GM19467 (cell line): ENCODE results near the gene EIPR1.
A peak's percentile ranks its signal among the peaks of the same experiment; 100 is the strongest.

Experiments used
- ATAC-seq: cut with Tn5 transposase; IDR thresholded peaks from one replicate; pipeline ENCODE4 v1.9.1; 2021; ENCODE audit warnings: mild to moderate bottlenecking, moderate library complexity; ENCODE audit not compliant: unreplicated experiment

EIPR1 gene

DNA sequence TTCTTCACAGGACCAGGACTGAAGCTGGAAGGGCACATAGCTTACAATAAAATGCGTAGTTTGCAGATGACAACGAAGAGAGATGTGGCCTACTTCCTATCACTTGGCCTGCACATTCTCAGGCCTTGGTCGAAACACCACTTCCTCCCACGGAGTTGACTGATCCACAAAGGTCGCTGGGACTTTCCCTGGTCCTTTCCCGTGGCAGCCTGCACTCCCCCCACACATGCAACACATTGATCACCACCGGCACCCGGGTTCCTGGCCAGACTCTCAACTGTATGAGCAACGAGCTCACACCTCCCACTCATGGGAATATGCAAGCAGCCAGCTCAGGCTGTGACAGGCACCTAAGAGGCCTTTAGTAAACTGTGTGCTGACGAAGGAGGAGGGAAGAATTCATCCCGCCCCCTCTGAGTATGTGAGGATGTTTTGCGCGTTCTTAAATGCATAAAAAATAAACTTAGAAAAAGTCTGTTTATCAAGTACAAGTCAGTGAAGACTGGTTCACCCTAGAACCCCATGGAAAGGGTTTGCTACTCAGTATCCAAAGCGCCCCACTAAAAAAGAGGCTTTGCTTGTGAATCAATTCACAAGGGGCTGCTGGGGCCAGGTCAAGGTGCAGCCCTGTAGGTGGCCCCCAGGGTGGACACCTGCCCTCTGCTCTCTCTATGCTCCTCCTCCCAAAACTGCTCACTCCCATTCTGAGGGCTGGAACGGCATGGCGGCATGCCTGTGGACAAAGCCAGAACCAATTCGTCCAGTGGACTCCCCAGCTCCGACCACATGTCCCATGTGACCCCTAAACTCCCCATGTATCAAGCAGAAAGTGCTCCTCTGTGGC, 154.3 kb downstream of the EIPR1 start:
- peak; percentile 94 for ATAC-seq

DNA sequence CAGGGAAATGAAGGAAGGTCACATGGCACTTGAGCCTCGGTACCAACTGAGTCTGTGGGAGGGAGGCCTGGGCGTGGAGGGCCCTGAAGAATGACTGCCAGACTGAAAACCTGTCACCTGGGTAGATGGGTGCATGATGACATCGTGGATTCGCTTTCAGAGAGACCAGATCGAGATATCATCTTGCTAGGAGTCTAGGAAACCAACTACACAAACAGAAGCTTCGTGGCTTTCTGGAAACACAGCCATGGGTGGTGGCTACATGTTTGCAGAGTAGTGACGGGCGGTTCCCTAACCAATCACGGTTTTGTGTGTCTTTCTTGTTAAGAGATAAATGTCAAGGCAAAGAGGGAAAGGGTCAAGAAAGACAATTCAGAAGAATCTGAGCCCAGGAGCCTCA, 155.0 kb downstream of the EIPR1 start:
- ATAC-seq: peak; percentile 31

DNA sequence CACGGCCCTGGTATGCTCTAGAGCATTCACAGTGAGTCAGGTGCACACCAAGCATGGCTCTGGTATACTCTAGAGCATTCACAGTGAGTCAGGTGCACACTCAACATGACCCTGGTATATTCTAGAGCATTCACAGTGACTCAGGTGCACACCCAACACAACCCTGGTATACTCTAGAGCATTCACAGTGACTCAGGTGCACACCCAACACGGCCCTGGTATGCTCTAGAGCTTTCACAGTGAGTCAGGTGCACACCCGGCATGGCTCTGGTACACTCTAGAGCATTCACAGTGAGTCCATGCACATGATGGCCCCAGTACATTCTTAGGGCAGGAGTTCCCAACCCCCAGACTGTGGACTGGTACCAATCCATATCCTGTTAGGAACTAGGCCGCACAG, 158.1 kb downstream of the EIPR1 start:
- ATAC-seq: no peak

DNA sequence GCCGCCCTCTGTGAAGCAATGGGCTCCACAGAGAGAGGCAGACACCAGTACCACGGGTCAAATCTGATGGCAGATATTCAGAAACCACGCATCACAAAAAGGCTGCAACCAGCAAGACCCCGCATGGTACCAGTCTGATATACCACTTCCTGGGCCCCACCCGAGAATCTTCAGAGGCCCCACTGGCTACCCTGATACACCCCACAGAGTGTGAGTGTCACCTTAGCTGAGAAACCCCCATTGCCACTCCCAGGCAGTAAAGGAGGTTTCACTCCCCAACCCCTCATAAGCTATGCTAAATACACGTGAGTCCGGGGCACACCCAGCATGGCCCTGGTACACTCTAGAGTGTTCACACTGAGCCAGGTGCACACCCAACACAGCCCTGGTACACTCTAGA, 160.0 kb downstream of the EIPR1 start:
- no peak for ATAC-seq

DNA sequence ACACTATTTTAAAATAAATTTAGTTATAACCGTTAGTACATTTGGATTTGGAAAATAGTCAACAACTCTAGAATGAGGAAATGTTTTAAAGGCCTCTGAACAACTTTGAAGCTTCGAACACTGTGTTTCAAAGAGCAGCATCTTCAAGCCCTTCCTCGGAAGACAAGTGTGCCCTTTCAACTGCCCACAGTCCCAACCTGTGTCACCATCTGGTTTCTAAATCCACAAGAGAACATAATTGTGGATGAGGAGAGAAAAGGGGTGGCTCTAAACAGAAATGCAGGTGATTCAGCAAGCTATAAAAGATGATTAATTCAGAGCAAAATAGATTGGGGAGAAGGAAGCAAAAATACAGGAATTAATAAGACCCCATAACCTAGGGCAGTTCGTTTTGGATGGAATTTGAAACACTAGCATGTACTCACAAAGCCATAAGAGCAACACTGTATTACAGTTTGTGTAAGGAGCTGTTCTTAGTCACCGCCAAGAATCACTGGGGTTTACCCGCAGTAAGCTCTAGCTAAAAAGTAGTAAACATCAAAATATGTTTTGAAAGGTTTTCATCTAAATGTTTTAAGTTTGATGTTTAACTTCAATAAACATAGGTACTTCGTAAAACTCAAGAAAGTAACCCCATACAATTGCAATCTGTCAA, 160.7 kb downstream of the EIPR1 start:
- ATAC-seq: no peak

DNA sequence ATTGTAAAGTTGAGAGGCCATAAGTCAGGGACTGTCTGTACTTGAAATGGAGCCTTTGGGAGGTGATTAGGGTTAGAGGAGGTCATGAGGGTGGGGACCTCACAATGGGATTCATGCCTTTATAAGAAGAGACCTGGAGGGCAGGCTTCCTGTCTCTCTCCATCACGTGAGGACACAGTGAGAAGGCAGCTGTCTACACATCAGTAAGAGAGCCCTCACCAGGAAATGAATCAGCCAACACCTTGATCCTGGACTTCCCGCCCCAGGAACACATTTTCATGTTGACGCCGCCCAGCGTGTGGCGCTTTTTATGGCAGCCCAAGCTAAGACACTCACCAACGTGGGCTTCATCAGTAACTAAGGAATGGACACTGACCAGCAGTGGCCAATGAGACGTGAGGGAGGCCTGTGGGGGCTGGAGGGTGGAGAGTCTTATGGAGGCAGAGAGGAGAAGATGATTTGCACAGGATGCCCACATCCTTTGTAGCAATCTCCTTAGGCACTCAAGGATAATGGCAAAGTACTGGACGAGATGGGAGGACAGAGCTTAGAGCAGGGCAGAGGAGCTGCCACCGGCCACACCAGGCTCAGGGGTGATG, 162.7 kb downstream of the EIPR1 start:
- ATAC-seq: no peak

DNA sequence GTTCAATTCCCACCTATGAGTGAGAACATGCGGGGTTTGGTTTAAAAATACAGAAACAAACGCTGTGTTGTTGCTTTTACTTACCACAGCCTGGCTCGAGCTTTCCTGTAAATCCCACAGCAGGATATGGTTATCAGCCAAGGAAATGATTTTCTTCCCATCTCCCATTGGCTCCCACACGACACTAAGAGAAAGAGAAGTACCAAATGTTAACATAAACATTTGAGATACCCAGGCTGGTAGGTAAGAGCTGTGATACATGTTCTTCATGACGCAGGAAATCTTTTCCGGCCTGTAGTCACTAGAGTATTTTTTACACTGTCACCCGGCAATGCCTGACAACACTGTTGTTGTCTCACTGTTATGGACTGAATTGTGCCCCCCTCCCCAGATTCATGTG, 163.6 kb downstream of the EIPR1 start:
- no peak for ATAC-seq

DNA sequence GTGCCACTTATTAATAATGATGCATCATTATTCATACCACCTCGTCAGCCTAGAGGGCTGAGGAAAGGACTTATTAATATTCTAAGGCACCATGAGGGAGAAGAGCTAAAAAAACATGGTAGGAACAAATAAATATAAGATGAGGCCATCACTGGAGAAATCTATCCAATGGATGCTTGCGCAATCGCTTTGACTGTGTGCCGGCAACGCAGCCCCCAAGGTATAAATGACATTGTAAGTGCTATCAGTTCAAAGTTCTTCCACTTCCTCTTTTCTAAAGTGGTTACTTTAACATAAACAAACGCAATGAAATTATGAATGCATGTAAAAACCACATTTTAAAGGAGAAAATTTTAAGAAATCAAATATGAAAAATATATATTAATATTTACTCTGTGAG, 164.6 kb downstream of the EIPR1 start:
- ATAC-seq: no peak

DNA sequence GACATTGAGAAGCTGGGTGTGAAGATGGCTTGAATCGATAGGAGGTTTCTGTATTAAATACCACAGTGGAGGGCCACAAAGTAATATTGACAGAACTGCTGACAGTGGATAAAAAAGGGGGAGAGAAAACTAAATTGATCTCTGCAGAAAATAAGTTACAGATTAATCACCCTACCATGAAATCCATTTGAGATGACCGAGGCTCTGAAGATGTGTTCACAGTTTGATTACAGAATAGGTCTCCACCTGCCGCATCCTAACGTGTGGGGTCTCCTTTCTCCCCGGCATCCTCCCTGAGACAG, 165.6 kb downstream of the EIPR1 start:
- ATAC-seq: no peak

DNA sequence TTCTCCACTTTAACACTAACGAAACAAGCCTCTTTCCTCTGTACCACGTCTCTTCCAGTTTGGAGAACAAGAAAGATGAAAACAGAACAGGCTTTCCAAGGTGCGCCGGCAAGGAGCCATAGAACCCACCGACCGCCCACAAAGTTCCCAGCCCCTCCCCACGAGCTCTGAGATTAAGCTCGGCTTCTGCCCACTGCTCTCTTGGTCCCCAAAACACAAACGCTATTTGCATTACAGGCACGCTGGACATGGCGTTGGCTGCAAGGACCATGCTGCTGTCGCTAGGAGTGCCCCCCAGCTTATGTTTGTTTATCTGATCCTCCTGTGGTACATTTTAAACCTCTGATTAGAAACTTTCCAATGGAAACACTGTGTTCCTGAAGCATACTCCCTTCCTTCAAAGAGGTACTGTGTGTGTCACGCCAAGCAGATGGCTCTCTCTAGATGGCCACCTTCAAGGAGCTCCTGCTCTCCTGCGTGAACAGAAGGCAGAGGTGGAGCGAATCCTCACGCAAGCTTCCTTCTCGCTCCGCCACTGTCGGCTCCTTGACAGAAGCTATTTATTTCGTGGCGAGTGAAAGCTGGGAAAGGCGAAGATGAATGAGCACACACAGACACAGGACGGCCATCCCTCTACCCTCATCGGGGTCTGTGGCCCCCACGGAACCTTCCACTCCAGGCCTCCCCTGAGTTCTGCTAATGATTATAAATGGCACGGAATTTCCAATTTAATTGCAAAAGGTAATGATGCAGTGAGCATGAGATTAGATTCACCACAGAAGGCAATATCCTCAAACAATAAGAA, 166.2 kb downstream of the EIPR1 start:
- ATAC-seq: no peak

DNA sequence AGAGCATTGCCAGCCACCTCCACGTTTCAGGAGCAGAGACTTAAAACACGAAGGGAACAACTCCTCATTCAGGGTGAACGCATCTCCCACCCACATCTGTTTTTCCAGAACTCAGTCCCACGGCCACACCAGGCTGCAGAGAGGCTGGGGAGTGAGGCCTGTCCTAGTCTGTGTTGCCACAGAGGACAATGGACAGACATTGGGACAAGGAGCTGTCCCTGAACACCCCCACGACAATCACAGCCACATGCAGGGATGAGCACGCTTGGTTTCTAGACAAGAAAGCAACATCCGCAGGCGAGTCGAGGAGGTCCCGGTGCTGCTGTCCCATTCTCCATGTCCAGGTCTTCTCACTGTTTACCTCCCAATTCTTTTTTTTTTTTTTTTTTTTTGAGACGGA, 167.4 kb downstream of the EIPR1 start:
- no peak for ATAC-seq

DNA sequence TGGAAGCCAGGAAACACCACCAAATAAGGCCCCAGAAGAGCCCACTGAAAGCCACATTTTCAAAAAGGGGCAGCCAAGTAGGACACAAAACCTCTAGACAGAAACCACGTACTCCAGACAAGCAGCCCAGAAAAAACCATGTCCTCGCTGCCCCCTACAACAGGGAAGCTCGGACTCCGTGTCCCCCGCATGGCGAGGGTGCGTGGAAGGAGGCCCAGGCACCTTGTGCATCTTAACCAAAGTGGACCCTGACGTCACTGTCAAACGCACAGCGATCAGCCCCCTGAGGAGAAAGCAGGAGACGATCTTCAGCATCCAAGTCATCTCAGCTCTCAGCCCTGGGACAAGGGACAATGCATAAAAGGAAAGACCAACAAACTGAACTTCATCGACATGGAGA, 168.4 kb downstream of the EIPR1 start:
- no peak for ATAC-seq

DNA sequence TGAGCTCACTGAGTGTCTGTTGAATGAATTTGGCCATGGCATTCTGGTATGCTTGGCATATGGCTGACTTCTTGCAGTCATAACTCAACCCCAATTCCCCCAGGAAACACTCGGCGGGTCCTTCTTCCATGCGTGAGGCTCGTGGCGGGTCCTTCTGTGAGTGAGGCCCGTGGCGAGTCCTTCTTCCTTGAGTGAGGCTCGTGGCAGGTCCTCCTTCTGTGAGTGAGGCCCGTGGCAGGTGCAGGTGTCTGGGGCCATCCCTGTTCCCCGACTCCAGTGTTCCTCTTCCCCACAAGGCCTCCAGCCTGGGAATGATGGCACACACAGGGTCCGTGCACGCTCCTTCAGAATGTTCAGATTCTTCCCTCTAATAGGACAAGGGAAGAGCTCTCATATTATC, 169.0 kb downstream of the EIPR1 start:
- ATAC-seq: no peak

DNA sequence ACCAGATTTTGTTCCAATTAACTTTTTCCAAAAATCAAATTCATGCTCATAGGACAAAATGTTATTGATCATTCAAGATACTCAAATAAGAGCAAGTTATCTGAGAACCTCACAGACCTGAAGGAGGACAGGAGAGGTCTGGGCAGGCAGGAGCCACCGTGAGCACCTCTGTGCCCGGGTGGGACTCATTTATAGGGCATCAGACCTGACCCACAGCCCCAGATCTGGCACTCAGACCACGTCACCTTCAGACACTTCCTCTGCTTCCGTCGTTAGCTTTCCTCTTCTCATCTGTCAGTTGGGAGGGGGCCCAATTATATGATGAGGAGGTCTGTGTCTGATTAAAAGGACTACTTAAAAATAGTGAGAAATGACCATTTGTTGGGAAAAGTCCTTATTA, 169.4 kb downstream of the EIPR1 start:
- no peak for ATAC-seq

DNA sequence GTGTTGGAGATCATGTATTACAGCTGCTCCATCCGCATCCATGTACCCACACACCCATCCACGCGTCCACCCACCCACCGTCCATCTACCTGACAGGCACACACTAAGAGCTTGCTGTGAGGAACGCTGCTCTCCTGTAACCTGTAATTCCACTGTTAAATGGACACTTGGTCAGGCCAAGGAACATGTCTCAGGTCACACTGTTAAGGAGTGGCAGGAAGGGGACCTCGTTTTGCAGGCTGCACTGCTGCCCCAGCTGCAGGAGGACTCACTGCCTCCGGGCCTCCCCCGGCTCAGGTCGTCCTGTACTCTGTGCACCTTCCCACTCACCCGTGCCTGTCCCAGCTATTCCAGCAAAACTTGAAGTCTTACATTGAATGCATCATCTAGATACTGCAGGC, 170.5 kb downstream of the EIPR1 start:
- ATAC-seq: no peak

DNA sequence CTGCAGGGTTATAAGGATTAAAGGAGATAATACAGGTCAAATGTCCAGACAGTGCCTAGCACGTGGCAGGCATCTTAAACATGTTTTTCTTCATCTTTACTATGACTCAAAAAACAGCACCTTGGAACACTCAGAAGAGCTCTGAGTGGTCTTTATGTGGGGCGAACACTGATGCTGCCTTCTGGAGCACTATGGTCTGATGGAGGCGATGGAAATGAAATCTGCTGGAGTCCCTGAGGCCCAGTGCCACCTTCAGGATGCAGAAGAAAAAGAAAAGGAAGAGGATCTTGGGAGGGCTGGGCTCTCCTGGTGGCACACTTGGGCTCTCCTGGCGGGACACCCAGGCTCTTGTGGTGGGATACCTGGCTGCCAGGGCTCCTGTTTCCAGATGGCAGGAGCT, 171.8 kb downstream of the EIPR1 start:
- ATAC-seq: no peak

DNA sequence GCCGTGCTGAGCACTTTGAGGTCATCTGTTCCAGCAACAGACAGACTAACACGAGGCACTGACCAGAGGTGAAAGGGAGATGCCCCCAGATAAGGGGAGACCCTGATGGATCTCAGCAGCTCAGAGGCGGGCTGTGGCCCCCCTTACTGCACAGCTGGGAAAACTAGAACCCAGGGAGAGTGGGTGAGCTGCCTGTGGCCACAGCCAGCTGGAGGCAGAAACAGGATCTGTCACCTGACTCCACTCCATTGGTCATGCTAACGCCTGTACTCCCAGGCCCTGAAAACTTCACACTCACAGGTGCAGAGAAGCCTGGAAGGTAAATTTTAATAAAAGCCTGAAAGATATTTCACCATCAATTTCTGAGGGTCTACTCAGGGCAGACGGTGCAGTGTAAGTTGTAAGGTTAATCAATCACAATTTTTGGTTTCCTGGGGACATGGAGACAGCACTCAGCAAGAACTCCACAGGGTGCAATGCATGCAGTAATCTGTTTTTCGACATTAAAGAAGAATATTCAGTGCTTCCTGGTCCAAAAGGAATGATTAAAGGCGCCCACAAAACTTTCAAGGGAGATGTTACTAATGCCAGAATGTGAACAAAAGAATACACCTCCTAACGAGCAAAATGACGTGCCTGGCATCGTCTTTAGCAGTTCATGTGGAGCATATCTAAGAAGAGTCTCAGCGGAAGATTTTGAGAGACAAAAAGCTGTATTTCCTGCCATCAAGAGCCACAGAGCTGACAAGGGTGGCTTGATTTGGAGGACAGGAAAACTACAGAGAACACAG, 173.4 kb downstream of the EIPR1 start:
- ATAC-seq: no peak

DNA sequence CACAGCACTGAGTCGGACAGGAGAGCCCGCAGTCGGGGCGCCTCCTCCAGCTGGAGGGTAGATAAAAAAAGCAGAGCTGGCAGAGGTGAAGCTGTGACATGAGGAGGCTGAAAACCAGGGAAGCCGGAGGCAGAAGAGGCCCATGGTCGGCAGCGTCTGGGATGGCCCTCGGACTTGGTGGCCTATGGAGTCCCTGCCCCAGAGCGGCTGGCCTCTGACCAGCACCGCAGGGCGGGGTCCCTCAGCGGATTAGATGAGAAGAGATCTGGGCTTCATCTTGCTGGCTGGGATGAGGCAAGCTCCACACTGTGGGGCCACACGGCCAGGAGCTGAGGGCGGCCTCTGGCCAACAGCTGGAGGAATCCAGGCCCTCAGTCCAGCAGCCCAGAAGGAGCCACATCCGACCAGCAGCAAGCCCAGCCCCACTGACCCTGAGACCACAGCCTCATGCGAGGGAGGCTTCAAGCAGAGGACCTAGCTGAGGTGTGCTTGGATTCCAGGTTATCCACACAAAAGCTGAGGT, 174.1 kb downstream of the EIPR1 start:
- ATAC-seq: no peak

DNA sequence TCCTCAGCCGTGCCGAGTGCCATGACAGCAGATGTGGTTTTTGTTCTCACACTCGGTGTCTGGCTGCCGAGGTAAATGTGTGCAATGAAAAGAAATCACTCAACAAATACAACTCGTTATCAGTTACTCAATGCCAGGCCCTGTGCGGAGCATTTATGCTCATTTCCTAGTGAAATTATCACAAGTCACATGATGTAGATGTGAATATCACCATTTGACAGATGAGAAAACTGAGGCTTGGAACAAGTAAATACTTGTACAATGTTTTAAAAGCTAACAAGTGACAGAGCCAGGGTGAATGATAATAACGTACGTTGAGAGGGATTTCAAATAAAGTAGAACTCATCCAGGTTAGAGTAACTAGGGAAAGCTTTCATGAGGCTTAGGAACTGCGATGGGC, 174.7 kb downstream of the EIPR1 start:
- ATAC-seq: no peak

DNA sequence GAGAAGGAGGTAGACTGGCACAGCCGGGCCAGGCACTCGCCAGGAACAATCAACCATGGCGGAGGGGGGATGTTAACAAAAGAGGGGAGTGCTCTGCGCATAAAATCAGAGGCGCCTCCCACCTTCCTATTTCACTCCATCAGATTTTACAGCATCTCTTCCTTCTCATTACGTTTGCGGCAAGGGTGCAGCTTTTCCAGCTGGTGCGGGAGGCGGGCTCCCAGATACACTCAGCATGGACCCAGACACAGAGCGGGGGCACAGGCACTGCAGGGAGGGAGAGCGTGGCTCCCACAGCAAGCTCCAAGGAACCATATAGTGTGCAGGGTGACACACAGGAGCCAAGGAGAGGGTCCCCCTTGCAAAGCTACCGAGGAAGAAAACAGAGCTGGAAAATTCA, 176.3 kb downstream of the EIPR1 start:
- ATAC-seq: no peak
